Esophagus squamous epithelium (tissue), 5 donors: ENCODE results near the gene FEM1B. TPM values are rescaled to one million over a fixed set of nuclear protein-coding genes. Genes with fewer than 3 reads are reported as not detected.
"Not testable (repeated sequence)": the region's sequence is repeated elsewhere in the genome, so short reads cannot be mapped to it uniquely, and the experiment has no call there.

Source experiments
- DNase-seq: peaks from one replicate; lab custom pipeline; 2025; lab: John Stamatoyannopoulos, UW
- H3K27ac ChIP-seq, 4 donors: fragments of 200-600 bp; sonication (generic); one replicate each; pipeline ENCODE4 v1.5.1; 2016 to 2019; ENCODE audit warnings: mild to moderate bottlenecking in 1 of 4
- H3K27me3 ChIP-seq, 4 donors: fragments of 200-600 bp; sonication (generic); 1 replicate in 3 of 4; 2 replicates in 1 of 4; pipeline versions ENCODE4 v1.5.1 to v1.6.0; 2017 to 2021; ENCODE audit warnings: antibody characterized with exemption in 1 of 4
- H3K36me3 ChIP-seq, 3 donors: fragments of 200-600 bp; sonication (generic); one replicate each; pipeline ENCODE4 v1.5.1; 2016 to 2019
- H3K4me1 ChIP-seq, 3 donors: fragments of 200-600 bp; sonication (generic); one replicate each; pipeline ENCODE4 v1.5.1; 2017 to 2019
- H3K4me3 ChIP-seq, 4 donors: fragments of 200-600 bp; sonication (generic); 1 replicate in 3 of 4; 2 replicates in 1 of 4; pipeline ENCODE4 v1.5.1; 2016 to 2019; ENCODE audit warnings: mild to moderate bottlenecking in 2 of 4, moderate library complexity in 1 of 4
- H3K9me3 ChIP-seq, 3 donors: fragments of 200-600 bp; sonication (generic); one replicate each; pipeline ENCODE4 v1.5.1; 2016 to 2019
- CTCF ChIP-seq, 6 experiments: fragments of 450-650 bp in 4 of 6; fragments of 200-600 bp in 2 of 6; sonication (generic) in 2 of 6; IDR thresholded peaks; one replicate each; pipeline ENCODE4 v1.5.1; 2016 to 2019; ENCODE audit warnings: antibody characterized with exemption in 6 of 6, mild to moderate bottlenecking in 4 of 6, moderate library complexity in 4 of 6
- POLR2A ChIP-seq, 4 donors: fragments of 450-650 bp; IDR thresholded peaks; one replicate each; pipeline ENCODE4 v1.6.1; 2017; ENCODE audit warnings: antibody characterized with exemption in 4 of 4, mild to moderate bottlenecking in 4 of 4, moderate library complexity in 3 of 4
- WGBS, 2 donors: methylation state at CpG; one replicate each; pipeline ENCODE4 v1.1.5; 2018; 5-methylcytosine and 5-hydroxymethylcytosine counted together
- intact Hi-C: fragments of 100-400 bp; cut with DNase I; formaldehyde crosslinking; loops from one replicate; pipeline ENCODE4 v1.15.0; 2022
- total RNA-seq, 4 donors: library from RNA; depleted of rRNA; stranded (reverse); fragments of >200 nt; gene quantifications; one replicate each; pipeline ENCODE4 v1.1.0, GENCODE V29; 2016
- donor health status: DM: yes; HTN: yes; CAD: no.

Gene FEM1B
- total RNA-seq, 4 donors from 2014 or later, result 32.3 to 64.4 (median 46.8) TPM

GRCh38 chr15:68234060-68234459 is 43.5 kb upstream of the FEM1B start:
- H3K9me3 ChIP-seq, result no peaks in the 10 kb centered on the region
- no peak overlapping the region for H3K27ac ChIP-seq
- no peak overlapping the region for H3K4me3 ChIP-seq
- intact Hi-C loops, result no loop called here
- H3K4me1 ChIP-seq, result peaks cover 4 to 26% (median 7%) of the 10 kb centered on the region in 3 donors
- no peaks in the 10 kb centered on the region for H3K36me3 ChIP-seq
- peaks cover 0 to 41% (median 0%) of the 10 kb centered on the region in 4 donors for H3K27me3 ChIP-seq
- TF ChIP-seq POLR2A (IDR thresholded peaks at IDR 0.05) (no peak), CTCF (IDR thresholded peaks at IDR 0.05) (no peak)
- DNase-seq, result no peak
- 59 to 67% methylated on average over 6 of the region's 6 CpGs for WGBS, 2 donors

- H3K27ac ChIP-seq, H3K36me3 ChIP-seq, intact Hi-C loops, DNase-seq, H3K4me3 ChIP-seq, H3K9me3 ChIP-seq: not testable (repeated sequence)
- Histone ChIP-seq H3K4me1 (peaks cover 4 to 26% (median 7%) of the 10 kb centered on the region in 3 donors), H3K27me3 (peaks cover 0 to 41% (median 0%) of the 10 kb centered on the region in 4 donors)
- 74 to 79% methylated on average over 7 to 9 of the region's 9 CpGs for WGBS, 2 donors
Observed at GRCh38 chr15:68234520-68234919, 43.0 kb upstream of the FEM1B start.

GRCh38 chr15:68235022-68235421 is 42.5 kb upstream of the FEM1B start:
- Histone ChIP-seq H3K9me3 (no peaks in the 10 kb centered on the region), H3K4me1 (peaks cover 3 to 23% (median 5%) of the 10 kb centered on the region in 3 donors), H3K27me3 (peaks cover 0 to 41% (median 0%) of the 10 kb centered on the region in 4 donors), H3K36me3 (no peaks in the 10 kb centered on the region), H3K27ac (no peak overlapping the region), H3K4me3 (no peak overlapping the region)
- 44 to 58% methylated on average over 3 to 4 of the region's 4 CpGs for WGBS, 2 donors
- TF ChIP-seq POLR2A (IDR thresholded peaks at IDR 0.05) (no peak), CTCF (IDR thresholded peaks at IDR 0.05) (no peak)
- no peak for DNase-seq
- intact Hi-C loops, result no loop called here

GRCh38 chr15:68239025-68239424 is 38.5 kb upstream of the FEM1B start:
- H3K9me3 ChIP-seq, result peaks cover 0 to under 1% (median 0%) of the 10 kb centered on the region in 3 donors
- no peaks in the 10 kb centered on the region for H3K36me3 ChIP-seq
- H3K27me3 ChIP-seq, result peaks cover 0 to 5% (median 0%) of the 10 kb centered on the region in 4 donors
- no peak overlapping the region for H3K4me3 ChIP-seq
- H3K27ac ChIP-seq, result no peak overlapping the region
- DNase-seq, result no peak
- peaks cover 0 to 12% (median 0%) of the 10 kb centered on the region in 3 donors for H3K4me1 ChIP-seq
- intact Hi-C loops, result no loop called here
- TF ChIP-seq POLR2A (IDR thresholded peaks at IDR 0.05) (no peak), CTCF (IDR thresholded peaks at IDR 0.05) (no peak)

- no peak for TF ChIP-seq CTCF (IDR thresholded peaks at IDR 0.05)
- TF ChIP-seq POLR2A (IDR thresholded peaks at IDR 0.05), result no peak
- intact Hi-C loops, result no loop called here
- H3K27me3 ChIP-seq, result no peaks in the 10 kb centered on the region
- no peak overlapping the region for H3K4me3 ChIP-seq
- H3K4me1 ChIP-seq, result no peaks in the 10 kb centered on the region
- 77% methylated on average over 4 to 5 of the region's 5 CpGs for WGBS, 2 donors
- no peak overlapping the region for H3K27ac ChIP-seq
- DNase-seq, result no peak
- H3K9me3 ChIP-seq, result peaks cover 0 to 8% (median 0%) of the 10 kb centered on the region in 3 donors
- H3K36me3 ChIP-seq, result no peaks in the 10 kb centered on the region
Observed at GRCh38 chr15:68241088-68241935, 36.2 kb upstream of the FEM1B start.
